Measurements from ENCODE around the gene SPATA20.

SPATA20 gene

GRCh38 chr17:50519141-50519834 is 27.7 kb upstream of the SPATA20 start:
- in situ Hi-C loops (cut with HindIII; ENCODE audit: low sequenced_read_pairs), result no loop called here

GRCh38 chr17:50520483-50520882 is 26.5 kb upstream of the SPATA20 start:
- in situ Hi-C loops (cut with HindIII; ENCODE audit: low sequenced_read_pairs), result no loop called here

GRCh38 chr17:50521514-50521913 is 25.5 kb upstream of the SPATA20 start:
- in situ Hi-C loops (cut with HindIII; ENCODE audit: low sequenced_read_pairs), result no loop called here

GRCh38 chr17:50522766-50523165 is 24.2 kb upstream of the SPATA20 start:
- in situ Hi-C loops (cut with HindIII; ENCODE audit: low sequenced_read_pairs), result no loop called here

- in situ Hi-C loops (cut with HindIII; ENCODE audit: low sequenced_read_pairs), result no loop called here
These were observed 23.8 kb upstream of the SPATA20 start for GRCh38 chr17:50523208-50523607.

- in situ Hi-C loops (cut with HindIII; ENCODE audit: low sequenced_read_pairs), result no loop called here
These were observed 22.1 kb upstream of the SPATA20 start for GRCh38 chr17:50524838-50525237.

GRCh38 chr17:50527155-50527762 is 19.7 kb upstream of the SPATA20 start:
- in situ Hi-C loops (cut with HindIII; ENCODE audit: low sequenced_read_pairs), result no loop called here

GRCh38 chr17:50527949-50528474 is 19.0 kb upstream of the SPATA20 start:
- in situ Hi-C loops (cut with HindIII; ENCODE audit: low sequenced_read_pairs), result no loop called here

GRCh38 chr17:50529849-50530248 is 17.1 kb upstream of the SPATA20 start:
- in situ Hi-C loops (cut with HindIII; ENCODE audit: low sequenced_read_pairs), result no loop called here

- in situ Hi-C loops (cut with HindIII; ENCODE audit: low sequenced_read_pairs), result no loop called here
These were observed 15.4 kb upstream of the SPATA20 start for GRCh38 chr17:50531428-50532025.

- in situ Hi-C loops (cut with HindIII; ENCODE audit: low sequenced_read_pairs), result no loop called here
These were observed 14.4 kb upstream of the SPATA20 start, which contains the start of gene EPN3 for GRCh38 chr17:50532452-50533024. Gene EPN3, plus strand, starts transcription at chr17:50532735. Its CDS starts 3,822 bp downstream, at chr17:50536557.

GRCh38 chr17:50533185-50533584 is 13.8 kb upstream of the SPATA20 start:
- in situ Hi-C loops (cut with HindIII; ENCODE audit: low sequenced_read_pairs), result no loop called here

- in situ Hi-C loops (cut with HindIII; ENCODE audit: low sequenced_read_pairs), result no loop called here
These were observed 13.2 kb upstream of the SPATA20 start for GRCh38 chr17:50533720-50534148.

GRCh38 chr17:50534222-50534978 is 12.6 kb upstream of the SPATA20 start:
- in situ Hi-C loops (cut with HindIII; ENCODE audit: low sequenced_read_pairs), result no loop called here

- in situ Hi-C loops (cut with HindIII; ENCODE audit: low sequenced_read_pairs), result no loop called here
These were observed 12.0 kb upstream of the SPATA20 start for GRCh38 chr17:50534979-50535326.

- in situ Hi-C loops (cut with HindIII; ENCODE audit: low sequenced_read_pairs), result no loop called here
These were observed 11.6 kb upstream of the SPATA20 start for GRCh38 chr17:50535407-50535806.

- in situ Hi-C loops (cut with HindIII; ENCODE audit: low sequenced_read_pairs), result no loop called here
These were observed 10.0 kb upstream of the SPATA20 start for GRCh38 chr17:50536683-50537646.

- in situ Hi-C loops (cut with HindIII; ENCODE audit: low sequenced_read_pairs), result no loop called here
These were observed 9.0 kb upstream of the SPATA20 start for GRCh38 chr17:50537721-50538548.

Measured in DLD1 (cell line).